Activated T-helper 1 cell treated with anti-CD3 and anti-CD28 coated beads, Interleukin-12 subunit alpha, Interleukin-12 subunit beta, Interleukin-2, Interleukin-4 antibody, amounts not matched to agents 30 ng/mL and 10 ng/mL and 1 ng/mL, durations not matched to agents 14 hours and 24 hours and 36 hours (primary cell): Measurements from ENCODE around the gene MINDY4B. TPM values are rescaled to one million over a fixed set of nuclear protein-coding genes. Genes with fewer than 3 reads are reported as not detected.

Experiments
- DNase-seq: peaks from one replicate; pipeline ENCODE4 v3.0.0; 2021; ENCODE audit warnings: low spot score
- H3K27ac Mint-ChIP-seq: one replicate; pipeline ENCODE4 v1.8.0; 2021; ENCODE audit warnings: mild to moderate bottlenecking, mixed read lengths
- H3K27me3 Mint-ChIP-seq: one replicate; pipeline ENCODE4 v1.8.0; 2022; ENCODE audit warnings: mild to moderate bottlenecking, moderate library complexity, mixed read lengths; ENCODE audit not compliant: insufficient read depth
- H3K36me3 Mint-ChIP-seq: one replicate; pipeline ENCODE4 v1.8.0; 2021; ENCODE audit warnings: low read depth, mixed read lengths
- H3K4me1 Mint-ChIP-seq: one replicate; pipeline ENCODE4 v1.8.0; 2021; ENCODE audit warnings: low read depth, mixed read lengths
- H3K4me3 Mint-ChIP-seq: one replicate; pipeline ENCODE4 v1.8.0; 2021; ENCODE audit warnings: mild to moderate bottlenecking, moderate library complexity, mixed read lengths
- H3K9me3 Mint-ChIP-seq: one replicate; pipeline ENCODE4 v1.8.0; 2021; ENCODE audit warnings: mixed read lengths
- intact Hi-C: fragments of 100-400 bp; cut with micrococcal nuclease; formaldehyde crosslinking; loops from one replicate; pipeline ENCODE4 v1.15.1; 2024
- total RNA-seq: library from RNA; stranded (reverse); gene quantifications from 2 replicates; pipeline ENCODE4 v1.2.3, GENCODE V29; 2022

MINDY4B gene
- total RNA-seq, 1 donor from 2014 or later = not detected

DNA sequence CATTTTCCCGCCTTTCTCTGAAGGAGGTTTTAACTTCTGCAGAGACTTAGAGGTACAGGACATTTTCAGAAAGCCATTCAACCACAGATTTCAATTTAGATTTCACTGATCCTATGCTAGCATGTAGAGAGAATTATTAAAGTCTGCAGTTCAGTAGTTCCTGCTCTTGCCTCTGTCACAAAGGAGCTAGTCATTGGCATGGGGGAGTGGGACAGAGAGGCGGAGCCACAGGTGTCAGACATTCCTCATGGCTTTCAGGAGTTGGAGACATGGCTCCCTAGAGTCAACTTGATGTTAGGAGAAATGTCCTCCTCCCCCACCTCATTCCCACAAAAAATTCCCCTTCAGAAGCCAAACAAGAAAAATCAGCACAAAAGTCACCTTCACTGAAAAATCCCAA, 76.2 kb downstream of the MINDY4B start:
- intact Hi-C loops = no loop called here
- H3K36me3 Mint-ChIP-seq = no peaks in the 10 kb centered on the region
- no peak overlapping the region for H3K4me3 Mint-ChIP-seq
- DNase-seq = no peak
- H3K9me3 Mint-ChIP-seq = no peaks in the 10 kb centered on the region
- H3K27me3 Mint-ChIP-seq = peaks cover 9% of the 10 kb centered on the region
- no peak overlapping the region for H3K27ac Mint-ChIP-seq
- no peaks in the 10 kb centered on the region for H3K4me1 Mint-ChIP-seq

DNA sequence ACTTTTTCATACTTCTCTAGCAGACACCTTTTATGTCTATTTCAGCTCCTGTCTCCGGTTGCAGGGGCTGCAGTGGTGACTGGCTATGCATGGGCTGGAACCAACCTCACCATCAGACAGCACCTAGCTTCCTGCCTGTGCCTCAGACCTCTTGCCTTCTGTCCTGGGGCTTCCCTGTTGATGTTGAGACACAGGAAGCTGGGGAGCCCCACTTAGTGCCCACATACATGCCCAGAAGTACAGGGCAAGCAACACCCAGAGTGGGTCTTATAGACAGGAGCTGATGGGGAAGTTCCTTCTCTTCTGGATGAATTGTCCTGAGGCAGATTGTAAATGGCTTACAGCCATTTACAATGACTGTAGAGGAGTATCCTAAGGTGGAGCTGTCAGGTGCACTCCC, 77.0 kb downstream of the MINDY4B start:
- Mint-ChIP-seq H3K36me3 (no peaks in the 10 kb centered on the region), H3K9me3 (no peaks in the 10 kb centered on the region), H3K27ac (no peak overlapping the region), H3K27me3 (peaks cover 9% of the 10 kb centered on the region), H3K4me1 (no peaks in the 10 kb centered on the region), H3K4me3 (no peak overlapping the region)
- intact Hi-C loops = no loop called here
- no peak for DNase-seq

DNA sequence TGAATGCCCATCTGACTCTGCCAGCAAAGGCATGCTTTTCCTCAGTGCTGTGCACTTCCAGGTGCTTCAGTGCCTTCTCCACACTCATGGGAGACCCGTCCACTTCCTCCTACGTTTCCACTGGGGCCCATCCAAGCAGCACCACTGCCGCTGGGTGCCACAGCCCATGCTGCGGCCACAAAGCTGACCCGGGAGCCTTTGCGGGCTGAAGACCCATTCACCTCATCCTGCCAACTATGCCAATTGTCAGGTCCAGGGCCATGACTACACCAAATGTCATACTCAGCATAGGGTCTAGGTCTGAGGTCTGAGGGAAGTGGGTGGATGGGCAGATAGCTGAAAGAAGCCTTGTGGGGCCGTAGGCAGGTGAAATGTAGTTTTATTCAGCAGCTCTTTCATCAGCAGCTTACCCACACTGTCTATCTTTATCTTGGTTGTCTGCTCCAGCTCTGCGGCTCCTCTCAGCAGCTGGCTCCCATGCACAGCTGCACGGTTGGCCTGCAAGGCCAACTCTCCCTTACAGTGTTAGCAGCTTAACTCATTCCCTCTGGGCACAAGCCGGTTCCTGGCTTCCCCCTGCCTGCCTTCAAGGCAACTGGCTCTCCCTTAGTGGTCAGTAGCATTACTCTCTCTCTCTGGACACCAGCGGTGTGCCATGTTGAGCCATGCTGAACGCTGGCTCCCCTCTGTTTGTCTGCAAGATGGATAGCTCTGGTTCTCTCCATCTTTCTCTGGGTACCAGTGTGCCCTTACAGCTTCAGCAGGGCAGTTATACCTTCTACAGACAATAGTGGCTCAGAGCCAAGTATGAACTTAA, 78.6 kb downstream of the MINDY4B start:
- H3K9me3 Mint-ChIP-seq = no peaks in the 10 kb centered on the region
- intact Hi-C loops = no loop called here
- H3K27me3 Mint-ChIP-seq = peaks cover 9% of the 10 kb centered on the region
- no peaks in the 10 kb centered on the region for H3K36me3 Mint-ChIP-seq
- DNase-seq = no peak
- H3K27ac Mint-ChIP-seq = no peak overlapping the region
- no peaks in the 10 kb centered on the region for H3K4me1 Mint-ChIP-seq
- H3K4me3 Mint-ChIP-seq = no peak overlapping the region

DNA sequence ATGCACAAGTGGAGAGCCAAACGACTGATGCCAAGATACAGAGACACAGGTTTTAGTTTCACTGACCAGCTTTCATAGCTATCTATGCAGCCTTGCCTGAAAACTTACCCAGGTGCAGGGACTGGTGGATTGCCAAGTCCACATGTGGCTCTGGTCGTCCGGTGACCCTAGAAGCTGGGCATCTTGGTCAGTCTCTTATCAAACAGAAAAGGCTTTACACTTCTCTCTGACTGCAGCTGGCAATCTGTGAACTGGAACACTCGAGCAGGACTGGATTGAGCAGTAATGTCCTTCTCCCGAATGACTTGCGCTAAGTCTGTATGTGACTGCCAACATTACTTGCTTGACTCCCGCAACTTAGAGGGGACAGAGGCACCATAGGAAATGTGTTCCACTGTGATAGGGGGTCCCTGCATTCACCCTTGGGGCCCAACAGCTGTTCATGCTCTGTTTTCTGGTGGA, 79.3 kb downstream of the MINDY4B start:
- Mint-ChIP-seq H3K4me3 (no peak overlapping the region), H3K27me3 (peaks cover 9% of the 10 kb centered on the region)
- no peak for DNase-seq

DNA sequence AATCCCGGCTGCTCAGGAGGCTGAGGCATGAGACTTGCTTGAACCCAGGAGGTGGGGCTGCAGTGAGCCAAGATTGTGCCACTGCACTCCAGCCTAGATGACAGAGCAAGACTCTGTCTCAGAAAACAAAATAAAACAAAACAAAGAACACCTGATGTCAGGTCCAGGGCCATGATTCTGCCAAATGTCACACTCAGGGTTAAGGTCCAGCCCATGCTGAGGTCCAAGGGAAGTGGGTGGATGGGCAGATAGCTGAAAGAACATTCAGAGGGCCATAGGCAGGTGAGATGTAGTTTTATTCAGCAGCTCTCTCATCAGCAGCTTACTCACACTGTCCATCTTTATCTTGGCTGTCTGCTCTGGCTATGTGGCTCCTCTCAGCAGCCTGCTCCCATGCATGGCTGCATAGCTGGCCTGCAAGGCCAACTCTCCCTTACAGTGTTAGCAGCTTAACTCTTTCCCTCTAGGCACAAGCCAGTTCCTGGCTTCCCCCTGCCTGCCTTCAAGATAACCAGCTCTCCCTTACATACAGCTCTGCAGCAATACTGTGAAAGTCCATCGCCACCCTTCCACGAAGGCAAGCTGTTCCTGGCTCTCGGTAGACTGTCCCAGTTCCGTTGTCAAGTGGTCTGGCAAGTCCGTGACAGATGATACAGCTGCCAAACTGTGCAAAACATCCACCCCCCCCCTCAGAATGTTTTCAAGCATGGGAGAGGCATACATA, 79.9 kb downstream of the MINDY4B start:
- H3K4me1 Mint-ChIP-seq = no peaks in the 10 kb centered on the region
- H3K27me3 Mint-ChIP-seq = peaks cover 5% of the 10 kb centered on the region
- H3K36me3 Mint-ChIP-seq = no peaks in the 10 kb centered on the region
- H3K9me3 Mint-ChIP-seq = no peaks in the 10 kb centered on the region
- no peak for DNase-seq
- no peak overlapping the region for H3K27ac Mint-ChIP-seq
- H3K4me3 Mint-ChIP-seq = no peak overlapping the region
- intact Hi-C loops = no loop called here

More for the DNA sequence above, 79.3 kb downstream of the MINDY4B start:
- H3K9me3 Mint-ChIP-seq = no peaks in the 10 kb centered on the region
- no peaks in the 10 kb centered on the region for H3K36me3 Mint-ChIP-seq
- H3K4me1 Mint-ChIP-seq = no peaks in the 10 kb centered on the region
- H3K27ac Mint-ChIP-seq = no peak overlapping the region
- intact Hi-C loops = no loop called here

DNA sequence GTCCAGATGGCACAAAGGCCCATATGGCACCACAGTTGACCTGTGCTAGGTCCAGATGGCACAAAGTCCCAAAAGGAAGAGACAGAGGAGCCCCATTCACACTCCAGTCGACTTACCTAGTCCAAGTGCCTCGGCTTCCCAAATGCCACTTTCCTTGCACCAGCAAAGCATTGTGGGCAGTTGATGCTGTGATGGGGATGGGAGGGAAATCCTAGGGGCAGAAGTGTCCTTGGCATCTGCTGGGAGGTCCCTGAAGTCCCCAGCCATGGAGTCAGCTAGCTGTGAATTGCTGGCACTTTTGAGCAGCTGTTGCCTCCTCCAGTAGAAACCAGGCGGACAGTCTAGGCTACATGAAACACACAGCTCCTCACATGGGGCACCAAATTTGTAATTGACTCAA, 82.0 kb downstream of the MINDY4B start:
- intact Hi-C loops = no loop called here
- no peaks in the 10 kb centered on the region for H3K36me3 Mint-ChIP-seq
- no peaks in the 10 kb centered on the region for H3K9me3 Mint-ChIP-seq
- H3K27me3 Mint-ChIP-seq = peaks cover 5% of the 10 kb centered on the region
- H3K4me1 Mint-ChIP-seq = no peaks in the 10 kb centered on the region
- H3K27ac Mint-ChIP-seq = no peak overlapping the region
- H3K4me3 Mint-ChIP-seq = no peak overlapping the region
- no peak for DNase-seq

DNA sequence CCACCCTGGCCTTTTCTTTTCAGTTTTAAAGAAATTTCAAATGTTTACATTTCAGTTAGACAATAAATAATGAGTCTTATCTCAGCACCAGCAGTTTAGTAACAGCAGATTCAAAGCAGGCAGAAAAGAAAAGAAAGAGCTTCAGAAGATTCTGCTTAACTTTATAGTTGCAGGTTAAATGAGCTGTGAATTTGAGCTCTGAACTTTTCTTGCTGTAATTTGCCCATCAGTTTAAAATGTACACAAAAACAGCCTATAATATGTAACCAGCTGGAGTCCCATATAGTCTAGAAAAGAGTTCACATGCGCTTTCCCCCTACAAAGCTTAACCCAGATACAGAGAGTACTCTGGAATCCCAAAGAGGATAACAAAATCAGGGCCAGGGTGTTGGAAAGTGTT, 82.6 kb downstream of the MINDY4B start:
- H3K27ac Mint-ChIP-seq = no peak overlapping the region
- no peaks in the 10 kb centered on the region for H3K36me3 Mint-ChIP-seq
- DNase-seq = no peak
- no peaks in the 10 kb centered on the region for H3K4me1 Mint-ChIP-seq
- intact Hi-C loops = no loop called here
- H3K9me3 Mint-ChIP-seq = no peaks in the 10 kb centered on the region
- H3K4me3 Mint-ChIP-seq = no peak overlapping the region
- H3K27me3 Mint-ChIP-seq = peaks cover 5% of the 10 kb centered on the region

Other genes with a start within 250 kb of the MINDY4B start
- not detected in 2 replicates for gene ERICH6, start 201.5 kb downstream of the MINDY4B start, total RNA-seq
- gene SIAH2, start 142.3 kb downstream of the MINDY4B start, total RNA-seq = 175 and 177 TPM in 2 replicates
- not detected in 2 replicates for gene CLRN1, start 67.3 kb upstream of the MINDY4B start, total RNA-seq
- 4.9 and 5.1 TPM in 2 replicates for gene MED12L, start 180.2 kb upstream of the MINDY4B start, total RNA-seq